Measurements from ENCODE around the gene MIDN.
A peak's percentile ranks its signal among the peaks of the same experiment; 100 is the strongest.

MIDN gene

GRCh38 chr19:1269478-1270212 is 21.3 kb downstream of the MIDN start:
- peak; percentile 77 for TF ChIP-seq ZFX (IDR thresholded peaks at IDR 0.05)
- no peak; the same call in 1 of the 2 replicates for TF ChIP-seq CTCF (conservative IDR thresholded peaks at IDR 0.05)
- H3K27ac ChIP-seq = peak overlapping the region; percentile 94

GRCh38 chr19:1270213-1270853 is 21.9 kb downstream of the MIDN start:
- no peak for TF ChIP-seq ZFX (IDR thresholded peaks at IDR 0.05)
- TF ChIP-seq CTCF (conservative IDR thresholded peaks at IDR 0.05) = no peak
- H3K27ac ChIP-seq = peak overlapping the region; percentile 94

- H3K27ac ChIP-seq = peak overlapping the region; percentile 94
- TF ChIP-seq CTCF (conservative IDR thresholded peaks at IDR 0.05) = no peak
- no peak for TF ChIP-seq ZFX (IDR thresholded peaks at IDR 0.05)
Measured at GRCh38 chr19:1270854-1271527, 22.6 kb downstream of the MIDN start.

GRCh38 chr19:1271528-1272422 is 23.4 kb downstream of the MIDN start:
- TF ChIP-seq ZFX (IDR thresholded peaks at IDR 0.05) = no peak
- no peak for TF ChIP-seq CTCF (conservative IDR thresholded peaks at IDR 0.05)
- peak overlapping the region; percentile 94 for H3K27ac ChIP-seq

- TF ChIP-seq CTCF (conservative IDR thresholded peaks at IDR 0.05) (no peak), ZFX (IDR thresholded peaks at IDR 0.05) (no peak)
- peak overlapping the region; percentile 94 for H3K27ac ChIP-seq
Measured at GRCh38 chr19:1272423-1273262, 24.3 kb downstream of the MIDN start.

GRCh38 chr19:1273263-1274041 is 25.1 kb downstream of the MIDN start:
- no peak for TF ChIP-seq CTCF (conservative IDR thresholded peaks at IDR 0.05)
- no peak for TF ChIP-seq ZFX (IDR thresholded peaks at IDR 0.05)

More at GRCh38 chr19:1273263-1274041, 25.1 kb downstream of the MIDN start:
- peak overlapping the region; percentile 94 for H3K27ac ChIP-seq
